ENCODE data around the gene TCL1B.

DNA sequence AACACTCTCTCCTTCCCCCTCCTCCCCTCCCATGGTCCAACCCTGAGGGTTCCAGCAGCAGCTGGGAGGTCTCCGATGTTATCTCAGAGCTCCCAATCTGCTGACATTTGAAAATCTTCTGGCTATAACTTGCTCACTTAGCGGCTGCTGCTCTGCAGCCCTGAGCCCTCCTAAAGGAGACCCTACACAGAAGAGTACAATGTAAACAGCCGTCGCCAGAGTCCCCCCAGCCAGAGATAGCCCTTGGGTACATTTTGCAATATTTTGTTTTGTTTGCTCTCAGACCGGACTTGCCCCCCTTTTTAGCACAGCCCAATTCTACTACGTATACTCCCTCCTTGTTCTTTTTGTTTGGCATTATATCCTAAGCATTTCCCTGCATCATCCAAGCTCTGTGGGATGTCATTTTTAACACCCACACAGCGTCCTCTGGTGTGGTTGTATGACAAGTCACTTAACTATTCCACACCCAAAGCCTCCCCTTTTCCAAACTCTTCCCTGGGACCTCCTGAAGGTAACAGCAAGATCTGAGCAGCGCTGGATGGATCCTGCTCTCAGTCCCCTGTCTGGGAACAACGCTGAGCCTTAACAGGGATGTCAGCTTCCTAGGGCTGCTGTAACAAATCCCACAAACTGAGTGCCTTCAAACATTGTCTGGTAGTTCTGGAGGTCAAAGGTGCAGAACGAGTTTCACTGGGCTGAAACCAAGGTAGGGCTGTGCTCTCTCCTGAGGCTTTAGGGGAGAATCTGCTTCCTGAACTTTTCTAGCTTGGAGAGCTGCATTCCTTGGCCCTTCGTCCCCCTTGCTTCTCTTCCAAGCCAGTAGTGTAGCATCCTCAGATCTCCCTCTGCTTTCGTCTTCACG, 25.3 kb upstream of the TCL1B start:
- TF ChIP-seq, protein P1, sequence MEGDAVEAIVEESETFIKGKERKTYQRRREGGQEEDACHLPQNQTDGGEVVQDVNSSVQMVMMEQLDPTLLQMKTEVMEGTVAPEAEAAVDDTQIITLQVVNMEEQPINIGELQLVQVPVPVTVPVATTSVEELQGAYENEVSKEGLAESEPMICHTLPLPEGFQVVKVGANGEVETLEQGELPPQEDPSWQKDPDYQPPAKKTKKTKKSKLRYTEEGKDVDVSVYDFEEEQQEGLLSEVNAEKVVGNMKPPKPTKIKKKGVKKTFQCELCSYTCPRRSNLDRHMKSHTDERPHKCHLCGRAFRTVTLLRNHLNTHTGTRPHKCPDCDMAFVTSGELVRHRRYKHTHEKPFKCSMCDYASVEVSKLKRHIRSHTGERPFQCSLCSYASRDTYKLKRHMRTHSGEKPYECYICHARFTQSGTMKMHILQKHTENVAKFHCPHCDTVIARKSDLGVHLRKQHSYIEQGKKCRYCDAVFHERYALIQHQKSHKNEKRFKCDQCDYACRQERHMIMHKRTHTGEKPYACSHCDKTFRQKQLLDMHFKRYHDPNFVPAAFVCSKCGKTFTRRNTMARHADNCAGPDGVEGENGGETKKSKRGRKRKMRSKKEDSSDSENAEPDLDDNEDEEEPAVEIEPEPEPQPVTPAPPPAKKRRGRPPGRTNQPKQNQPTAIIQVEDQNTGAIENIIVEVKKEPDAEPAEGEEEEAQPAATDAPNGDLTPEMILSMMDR (IDR thresholded peaks at IDR 0.05), result no peak
- no peak for TF ChIP-seq POLR2AphosphoS5 (IDR thresholded peaks at IDR 0.05; ENCODE audit: insufficient read depth in 1 of 2, low read depth in 1 of 2)

All from vagina (tissue), 2 donors.